MCF 10A (cell line): ENCODE data around the gene MCTS1. TPM values are rescaled to one million over a fixed set of nuclear protein-coding genes. Genes with fewer than 3 reads are reported as not detected.

Experiments
- BruUV-seq: library from RNA; stranded (reverse); fragments of 400-500 nt; replicated peaks from 2 replicates; lab custom pipeline; 2021; lab: Mats Ljungman, UMichigan
- CTCF ChIA-PET: fragments of 300-600 bp; sonication (Branson Sonifier 250); formaldehyde crosslinking; extraction: SDS; loops from one replicate; lab custom pipeline; 2021; ENCODE audit warnings: antibody characterized with exemption, inconsistent platforms; lab: Yijun Ruan, JAX
- POLR2A ChIA-PET: fragments of 300-600, 350-650 bp; sonication (Branson Sonifier 250); formaldehyde crosslinking; extraction: SDS; loops from one replicate; lab custom pipeline; 2020; ENCODE audit warnings: antibody characterized with exemption, inconsistent platforms; lab: Yijun Ruan, JAX
- DNase-seq: peaks from one replicate; pipeline ENCODE4 v3.0.0-alpha.2; 2018; ENCODE audit not compliant: unreplicated experiment
- H3K27ac Mint-ChIP-seq: one replicate; pipeline ENCODE4 v1.8.0; 2022; ENCODE audit warnings: mild to moderate bottlenecking, low read depth, mixed read lengths; ENCODE audit not compliant: unreplicated experiment
- H3K27me3 Mint-ChIP-seq: one replicate; pipeline ENCODE4 v1.8.0; 2022; ENCODE audit warnings: mixed read lengths; ENCODE audit not compliant: insufficient read depth, unreplicated experiment
- H3K36me3 Mint-ChIP-seq: one replicate; pipeline ENCODE4 v1.8.0; 2022; ENCODE audit warnings: mild to moderate bottlenecking, moderate library complexity, mixed read lengths; ENCODE audit not compliant: insufficient read depth, unreplicated experiment
- H3K4me1 Mint-ChIP-seq: one replicate; pipeline ENCODE4 v1.8.0; 2022; ENCODE audit warnings: mixed read lengths; ENCODE audit not compliant: insufficient read depth, unreplicated experiment
- H3K4me3 Mint-ChIP-seq: one replicate; pipeline ENCODE4 v1.8.0; 2022; ENCODE audit warnings: mild to moderate bottlenecking, moderate library complexity, mixed read lengths; ENCODE audit not compliant: unreplicated experiment
- H3K9me3 Mint-ChIP-seq: one replicate; pipeline ENCODE4 v1.8.0; 2022; ENCODE audit warnings: mixed read lengths; ENCODE audit not compliant: unreplicated experiment
- intact Hi-C: fragments of 100-400 bp; cut with micrococcal nuclease; formaldehyde crosslinking; loops from 2 replicates; pipeline ENCODE4 v1.14.1; 2022
- total RNA-seq: library from RNA; stranded (reverse); gene quantifications from 2 replicates; pipeline ENCODE4 v1.2.3, GENCODE V29; 2022
- TF ChIP-seq, protein P1 (sequence below): fragments of 200-600 bp; IDR thresholded peaks from one replicate; pipeline ENCODE4 v1.8.0; 2022; ENCODE audit warnings: antibody characterized with exemption, mild to moderate bottlenecking; ENCODE audit not compliant: unreplicated experiment

MCTS1 gene
- total RNA-seq, 1 experiment from 2014 or later = 64.9 TPM

DNA sequence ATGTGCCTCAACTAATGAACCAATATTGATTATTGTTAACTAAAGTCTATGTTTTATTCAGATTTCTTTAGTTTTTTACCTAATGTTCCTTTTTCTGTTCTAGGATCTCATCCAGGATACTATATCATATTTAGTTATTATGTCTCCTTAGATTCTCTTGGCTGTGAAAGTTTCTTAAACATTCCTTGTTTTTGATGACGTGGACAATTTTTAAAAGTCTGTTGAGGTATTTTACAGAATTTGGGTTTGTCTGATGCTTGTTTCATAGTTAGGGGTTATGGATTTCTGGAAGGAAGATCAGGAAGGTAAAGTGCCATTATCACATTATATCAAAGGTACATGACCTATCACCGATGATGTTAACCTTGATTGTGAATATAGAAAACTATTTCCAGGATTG lies 18.2 kb upstream of the MCTS1 start:
- DNase-seq = no peak
- intact Hi-C loops = no loop called here
- TF ChIP-seq, protein P1, sequence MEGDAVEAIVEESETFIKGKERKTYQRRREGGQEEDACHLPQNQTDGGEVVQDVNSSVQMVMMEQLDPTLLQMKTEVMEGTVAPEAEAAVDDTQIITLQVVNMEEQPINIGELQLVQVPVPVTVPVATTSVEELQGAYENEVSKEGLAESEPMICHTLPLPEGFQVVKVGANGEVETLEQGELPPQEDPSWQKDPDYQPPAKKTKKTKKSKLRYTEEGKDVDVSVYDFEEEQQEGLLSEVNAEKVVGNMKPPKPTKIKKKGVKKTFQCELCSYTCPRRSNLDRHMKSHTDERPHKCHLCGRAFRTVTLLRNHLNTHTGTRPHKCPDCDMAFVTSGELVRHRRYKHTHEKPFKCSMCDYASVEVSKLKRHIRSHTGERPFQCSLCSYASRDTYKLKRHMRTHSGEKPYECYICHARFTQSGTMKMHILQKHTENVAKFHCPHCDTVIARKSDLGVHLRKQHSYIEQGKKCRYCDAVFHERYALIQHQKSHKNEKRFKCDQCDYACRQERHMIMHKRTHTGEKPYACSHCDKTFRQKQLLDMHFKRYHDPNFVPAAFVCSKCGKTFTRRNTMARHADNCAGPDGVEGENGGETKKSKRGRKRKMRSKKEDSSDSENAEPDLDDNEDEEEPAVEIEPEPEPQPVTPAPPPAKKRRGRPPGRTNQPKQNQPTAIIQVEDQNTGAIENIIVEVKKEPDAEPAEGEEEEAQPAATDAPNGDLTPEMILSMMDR = no peak
- Mint-ChIP-seq H3K9me3 (peaks cover 18% of the 10 kb centered on the region), H3K27me3 (peaks cover 69% of the 10 kb centered on the region), H3K4me1 (no peaks in the 10 kb centered on the region), H3K36me3 (peaks cover 6% of the 10 kb centered on the region), H3K4me3 (no peak overlapping the region), H3K27ac (no peak overlapping the region)
- CTCF ChIA-PET = no interaction called here
- no TSS peak for BruUV-seq
- POLR2A ChIA-PET = no interaction called here

DNA sequence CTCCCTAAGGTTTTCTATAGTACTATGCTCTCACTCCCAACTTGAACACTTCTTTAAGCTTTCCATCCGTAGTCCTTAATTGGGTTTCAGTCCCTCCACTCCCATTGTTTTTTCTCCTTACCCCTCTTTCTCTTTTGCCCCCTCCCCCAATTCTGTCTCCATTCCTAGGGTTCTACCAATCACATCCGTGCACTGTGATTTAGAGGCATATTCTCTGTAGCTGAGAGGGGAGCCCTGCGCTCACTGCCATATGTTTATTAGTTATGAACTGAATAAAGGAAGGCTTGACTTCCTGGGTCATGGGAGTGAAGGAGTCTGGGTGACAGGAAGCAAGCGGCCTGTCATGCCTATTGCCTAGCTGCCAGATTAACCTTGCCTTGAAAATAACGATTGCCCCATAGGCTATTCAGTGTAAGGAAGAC lies 471 bp downstream of the MCTS1 start:
- H3K9me3 Mint-ChIP-seq = no peaks in the 10 kb centered on the region
- TF ChIP-seq, protein P1 = no peak
- H3K4me1 Mint-ChIP-seq = no peaks in the 10 kb centered on the region
- intact Hi-C loops = loop anchor here (1.0 to 10.0 kb wide), 2 partner anchors 44 to 90 kb away; partner anchors contain the start of gene CUL4B
- DNase-seq = peak; percentile 51
- peak overlapping the region; percentile 94 for H3K4me3 Mint-ChIP-seq
- BruUV-seq = TSS peak; percentile 72
- peaks cover 34% of the 10 kb centered on the region for H3K36me3 Mint-ChIP-seq
- peak overlapping the region; percentile 97 for H3K27ac Mint-ChIP-seq
- CTCF ChIA-PET = interaction anchor here (0.7 to 1.4 kb wide), 4 partner anchors 34 to 57 kb away, joined by 3 to 5 read pairs (median 4); partner anchors contain the start of gene CUL4B
- POLR2A ChIA-PET = interaction anchor here (0.6 to 3.5 kb wide), 24 partner anchors 8 to 819 kb away, joined by 3 to 148 read pairs (median 4); partner anchors contain the start of genes C1GALT1C1, CUL4B and LAMP2
- H3K27me3 Mint-ChIP-seq = peaks cover 15% of the 10 kb centered on the region

DNA sequence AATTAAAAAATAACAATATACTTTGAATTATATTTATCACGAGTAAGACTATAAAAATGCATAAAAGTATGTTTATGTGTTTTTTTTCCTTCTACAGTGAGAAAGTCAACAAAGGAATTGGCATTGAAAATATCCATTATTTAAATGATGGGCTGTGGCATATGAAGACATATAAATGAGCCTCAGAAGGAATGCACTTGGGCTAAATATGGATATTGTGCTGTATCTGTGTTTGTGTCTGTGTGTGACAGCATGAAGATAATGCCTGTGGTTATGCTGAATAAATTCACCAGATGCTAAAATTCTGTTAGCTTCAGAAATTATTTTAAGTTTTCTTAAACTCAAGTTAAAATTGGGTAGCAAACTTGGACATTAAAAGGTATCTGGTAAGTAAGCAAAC lies 8.2 kb downstream of the MCTS1 start:
- no peaks in the 10 kb centered on the region for H3K9me3 Mint-ChIP-seq
- CTCF ChIA-PET = no interaction called here
- peaks cover 62% of the 10 kb centered on the region for H3K36me3 Mint-ChIP-seq
- TF ChIP-seq, protein P1 = no peak
- H3K4me1 Mint-ChIP-seq = no peaks in the 10 kb centered on the region
- no peak overlapping the region for H3K27ac Mint-ChIP-seq
- no peak overlapping the region for H3K4me3 Mint-ChIP-seq
- no TSS peak for BruUV-seq
- intact Hi-C loops = no loop called here
- POLR2A ChIA-PET = interaction anchor here (1.6 kb wide), 1 partner anchor 62 kb away, joined by 3 read pairs; no protein-coding TSS in a partner anchor
- no peaks in the 10 kb centered on the region for H3K27me3 Mint-ChIP-seq
- DNase-seq = no peak

DNA sequence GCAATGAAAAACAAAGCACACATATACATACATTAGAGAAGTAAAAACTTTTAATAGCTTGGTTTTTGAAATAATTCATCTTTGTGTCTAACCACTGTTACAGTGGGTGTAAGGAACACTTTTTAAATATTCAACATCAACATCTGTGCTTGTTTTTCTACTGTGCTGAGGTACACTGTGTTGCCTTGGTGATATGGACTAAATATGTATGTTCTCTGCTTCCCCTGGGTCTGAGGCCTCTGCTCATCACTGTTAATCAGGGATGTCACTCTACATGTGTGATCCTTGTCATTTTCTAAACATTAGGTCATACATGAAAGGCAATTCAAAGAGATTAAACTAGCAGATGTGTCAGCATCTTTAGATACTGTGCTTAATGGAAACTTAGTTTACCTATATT lies 10.9 kb downstream of the MCTS1 start:
- H3K27me3 Mint-ChIP-seq = no peaks in the 10 kb centered on the region
- no peak for DNase-seq
- BruUV-seq = no TSS peak
- ChIA-PET CTCF (interaction anchor here (0.6 kb wide), 2 partner anchors 61 to 1772 kb away, joined by 4 to 6 read pairs; no protein-coding TSS in a partner anchor), POLR2A (interaction anchor here (1.1 to 1.3 kb wide), 2 partner anchors 10 to 11 kb away, joined by 3 read pairs; partner anchors contain the start of gene MCTS1)
- no peaks in the 10 kb centered on the region for H3K9me3 Mint-ChIP-seq
- H3K4me1 Mint-ChIP-seq = no peaks in the 10 kb centered on the region
- H3K36me3 Mint-ChIP-seq = peaks cover 43% of the 10 kb centered on the region
- TF ChIP-seq, protein P1 = no peak
- no peak overlapping the region for H3K4me3 Mint-ChIP-seq
- no peak overlapping the region for H3K27ac Mint-ChIP-seq
- intact Hi-C loops = no loop called here
